D721Med (cell line): ENCODE results near the gene PRPF38B.
"Not testable (repeated sequence)": the region's sequence is repeated elsewhere in the genome, so short reads cannot be mapped to it uniquely, and the experiment has no call there.

Experiments used
- DNase-seq: peaks from one replicate; pipeline ENCODE4 v3.0.0; 2011; ENCODE audit warnings: low spot score; ENCODE audit not compliant: insufficient read length
- FAIRE-seq: peaks from 2 replicates; lab custom pipeline; 2011; peaks lifted over from hg19 to GRCh38; lab: Jason Lieb, UNC
- CTCF ChIP-seq: IDR thresholded peaks from 2 replicates; pipeline ENCODE4 v1.5.1; 2012; ENCODE audit warnings: mild to moderate bottlenecking, control low read depth; ENCODE audit not compliant: insufficient read depth; ENCODE audit errors: missing control alignments

The PRPF38B gene

GRCh38 chr1:108665067-108665466 is 27.0 kb upstream of the PRPF38B start:
- FAIRE-seq (no peak), DNase-seq (no peak)
- no peak for TF ChIP-seq CTCF

- DNase-seq (no peak), FAIRE-seq (no peak)
- TF ChIP-seq CTCF: no peak
Measured at GRCh38 chr1:108665771-108666170, 26.3 kb upstream of the PRPF38B start.

GRCh38 chr1:108667422-108667821 is 24.7 kb upstream of the PRPF38B start:
- FAIRE-seq, DNase-seq: not testable (repeated sequence)

GRCh38 chr1:108668777-108669176 is 23.3 kb upstream of the PRPF38B start:
- no peak for TF ChIP-seq CTCF
- FAIRE-seq: no peak

GRCh38 chr1:108669679-108670078 is 22.4 kb upstream of the PRPF38B start:
- no peak for FAIRE-seq
- DNase-seq: no peak
- TF ChIP-seq CTCF: no peak

More at GRCh38 chr1:108668777-108669176, 23.3 kb upstream of the PRPF38B start:
- no peak for DNase-seq

- DNase-seq (no peak), FAIRE-seq (no peak)
- TF ChIP-seq CTCF: no peak
Measured at GRCh38 chr1:108670131-108670773, 21.9 kb upstream of the PRPF38B start.

- no peak for TF ChIP-seq CTCF
- FAIRE-seq (no peak), DNase-seq (no peak)
Measured at GRCh38 chr1:108671143-108671542, 21.0 kb upstream of the PRPF38B start.
